Measurements from ENCODE around the gene EVA1B. TPM values are rescaled to one million over a fixed set of nuclear protein-coding genes. Genes with fewer than 3 reads are reported as not detected.
A peak's percentile ranks its signal among the peaks of the same experiment; 100 is the strongest.

Gene EVA1B, protein sequence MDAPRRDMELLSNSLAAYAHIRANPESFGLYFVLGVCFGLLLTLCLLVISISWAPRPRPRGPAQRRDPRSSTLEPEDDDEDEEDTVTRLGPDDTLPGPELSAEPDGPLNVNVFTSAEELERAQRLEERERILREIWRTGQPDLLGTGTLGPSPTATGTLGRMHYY
- 35.3 and 37.7 TPM in 2 replicates for polyA plus RNA-seq (2013)

DNA sequence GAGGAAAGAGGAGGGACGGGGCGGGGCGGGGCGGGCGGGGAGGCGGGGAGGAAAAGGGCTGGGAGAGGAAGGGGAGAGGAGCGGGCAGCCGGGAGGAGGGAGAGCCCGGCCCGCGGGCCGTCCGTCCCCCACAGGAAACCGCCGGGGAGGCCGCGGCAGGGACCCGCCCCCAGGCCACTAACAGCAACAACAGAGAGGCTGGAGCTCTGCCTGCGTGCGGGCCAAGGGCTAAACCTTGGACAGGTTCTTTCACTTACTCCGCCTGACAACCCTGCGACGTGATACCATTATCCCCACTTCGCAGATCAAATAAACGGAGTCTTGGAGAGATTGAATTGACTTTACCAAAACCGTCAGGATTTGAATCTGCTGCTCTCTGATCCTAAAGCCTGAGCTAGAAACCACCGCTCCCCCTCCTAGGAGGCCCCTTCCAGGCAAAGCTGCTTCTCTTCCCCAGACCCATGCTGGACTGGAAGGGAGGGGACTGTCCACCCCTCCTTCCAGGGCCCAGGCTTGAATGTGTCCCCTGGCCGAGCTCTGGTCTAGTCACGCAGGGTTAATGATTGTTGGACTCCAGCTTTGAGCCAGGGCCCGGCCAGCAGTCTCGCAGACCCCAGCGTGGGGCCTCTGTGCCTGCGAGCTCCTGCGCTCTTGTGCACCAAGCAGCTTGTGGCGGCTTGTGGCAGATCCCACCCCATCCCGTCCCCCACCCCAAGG lies at the start of gene EVA1B:
Gene EVA1B (minus strand): TSS at position 10 of the 717 bp plus-strand sequence. CDS start 608 bp downstream, outside the sequence.
- peak within 1 kb of the TSS; percentile 52 for H2BK5ac ChIP-seq (ENCODE audit: low read depth, low read length, poor library complexity)
- H2AFZ ChIP-seq (ENCODE audit: insufficient read depth, low read length, poor library complexity), result peak within 1 kb of the TSS; percentile 84
- peak within 1 kb of the TSS; percentile 82 for H3K4ac ChIP-seq (ENCODE audit: low read depth, low read length)
- peak within 1 kb of the TSS; percentile 73 for H3K4me3 ChIP-seq (ENCODE audit: low read depth, low read length)
- peak within 1 kb of the TSS; percentile 46 for H3K14ac ChIP-seq (ENCODE audit: low read length)
- peak within 1 kb of the TSS; percentile 90 for H4K91ac ChIP-seq (ENCODE audit: low read depth, low read length)
- no CpG with 5 or more reads among the region's 36 CpGs for WGBS (ENCODE audit: extremely low coverage, insufficient coverage, insufficient read length)
- peak within 1 kb of the TSS; percentile 50 for H3K9ac ChIP-seq (ENCODE audit: low read length)
- H3K18ac ChIP-seq (ENCODE audit: low read length), result peak within 1 kb of the TSS; percentile 34
- no peaks in the 10 kb centered on the region for H3K27me3 ChIP-seq (ENCODE audit: insufficient read depth, low read length)
- peak within 1 kb of the TSS; percentile 25 for H2AK5ac ChIP-seq (ENCODE audit: low read length)
- H3K36me3 ChIP-seq (ENCODE audit: control insufficient read depth in 1 of 2, insufficient read depth in 2 of 2, low read length in 2 of 2), result peaks cover 0 to 3% of the 10 kb centered on the region in 2 experiments
- H3K4me2 ChIP-seq (ENCODE audit: low read length), result peak within 1 kb of the TSS; percentile 80
- H3K79me1 ChIP-seq (ENCODE audit: low read length), result peaks cover 23% of the 10 kb centered on the region
- peaks cover 40 to 45% of the 10 kb centered on the region in 2 experiments for H3K4me1 ChIP-seq (ENCODE audit: control insufficient read depth in 1 of 2, insufficient read depth in 2 of 2, low read length in 2 of 2)
- H2BK12ac ChIP-seq (ENCODE audit: low read length), result no peak within 1 kb of the TSS
- peaks cover 2% of the 10 kb centered on the region for H3K9me3 ChIP-seq (ENCODE audit: insufficient read depth, low read depth, low read length)
- peak within 1 kb of the TSS; percentile 23 for H4K12ac ChIP-seq (ENCODE audit: low read depth, low read length)
- peak; percentile 81 to 86 for DNase-seq
- H3K23ac ChIP-seq (ENCODE audit: low read length), result no peak within 1 kb of the TSS
- H3K79me2 ChIP-seq (ENCODE audit: control insufficient read depth, insufficient read depth, low read length, poor library complexity), result peaks cover 8% of the 10 kb centered on the region
- peak within 1 kb of the TSS; percentile 36 for H3K27ac ChIP-seq (ENCODE audit: low read depth, low read length)
- H4K8ac ChIP-seq (ENCODE audit: low read depth, low read length), result peak within 1 kb of the TSS; percentile 81
- H2BK120ac ChIP-seq (ENCODE audit: insufficient read depth, low read length, poor library complexity), result peak within 1 kb of the TSS; percentile 21

DNA sequence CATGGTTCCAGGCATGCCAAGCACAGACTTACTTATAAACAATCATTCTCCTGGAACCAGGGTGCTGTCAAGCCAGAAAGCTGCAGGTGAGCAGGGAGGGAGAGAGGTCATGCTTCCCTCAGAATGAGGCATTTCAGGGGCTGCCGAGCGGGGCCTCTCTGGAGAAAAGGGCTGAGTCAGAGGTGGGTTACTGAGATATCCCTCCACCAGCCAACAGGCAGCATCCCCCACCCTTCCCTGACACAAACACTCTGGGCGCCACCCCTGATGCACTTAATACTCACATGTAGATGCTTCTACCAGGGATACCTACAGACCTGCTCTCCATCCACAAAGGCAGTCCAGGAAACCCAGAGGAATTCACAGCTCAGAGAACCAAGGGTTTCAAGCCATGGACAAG lies 49.2 kb upstream of the EVA1B start:
- no CpG with 5 or more reads among the region's 3 CpGs for WGBS (ENCODE audit: extremely low coverage, insufficient coverage, insufficient read length)
- Histone ChIP-seq H3K27ac (ENCODE audit: low read depth, low read length) (peak overlapping the region; percentile 76), H4K12ac (ENCODE audit: low read depth, low read length) (no peak overlapping the region)

GRCh38 chr1:36369061-36369861 lies 45.8 kb upstream of the EVA1B start:
- Histone ChIP-seq H3K14ac (ENCODE audit: low read length) (no peak overlapping the region), H3K4me3 (ENCODE audit: low read depth, low read length) (no peak overlapping the region), H3K4me1 (ENCODE audit: control insufficient read depth in 1 of 2, insufficient read depth in 2 of 2, low read length in 2 of 2) (peaks cover 16% of the 10 kb centered on the region in 2 experiments), H4K12ac (ENCODE audit: low read depth, low read length) (no peak overlapping the region), H3K4ac (ENCODE audit: low read depth, low read length) (no peak overlapping the region), H2BK120ac (ENCODE audit: insufficient read depth, low read length, poor library complexity) (no peak overlapping the region), H2AK5ac (ENCODE audit: low read length) (no peak overlapping the region), H3K18ac (ENCODE audit: low read length) (no peak overlapping the region), H3K36me3 (ENCODE audit: control insufficient read depth in 1 of 2, insufficient read depth in 2 of 2, low read length in 2 of 2) (peaks cover 19 to 20% of the 10 kb centered on the region in 2 experiments), H3K9ac (ENCODE audit: low read length) (no peak overlapping the region), H2BK5ac (ENCODE audit: low read depth, low read length, poor library complexity) (no peak overlapping the region), H3K9me3 (ENCODE audit: insufficient read depth, low read depth, low read length) (no peaks in the 10 kb centered on the region), H3K79me2 (ENCODE audit: control insufficient read depth, insufficient read depth, low read length, poor library complexity) (peaks cover 4% of the 10 kb centered on the region), H4K91ac (ENCODE audit: low read depth, low read length) (no peak overlapping the region), H3K23ac (ENCODE audit: low read length) (no peak overlapping the region), H3K27me3 (ENCODE audit: insufficient read depth, low read length) (no peaks in the 10 kb centered on the region), H4K8ac (ENCODE audit: low read depth, low read length) (no peak overlapping the region), H3K79me1 (ENCODE audit: low read length) (peaks cover 5% of the 10 kb centered on the region), H2AFZ (ENCODE audit: insufficient read depth, low read length, poor library complexity) (no peak overlapping the region), H2BK12ac (ENCODE audit: low read length) (no peak overlapping the region), H3K27ac (ENCODE audit: low read depth, low read length) (no peak overlapping the region), H3K4me2 (ENCODE audit: low read length) (no peak overlapping the region)
- peak; percentile 72 to 90 for DNase-seq
- no CpG with 5 or more reads among the region's 7 CpGs for WGBS (ENCODE audit: extremely low coverage, insufficient coverage, insufficient read length)

More for the DNA sequence above, 49.2 kb upstream of the EVA1B start:
- no peaks in the 10 kb centered on the region for H3K9me3 ChIP-seq (ENCODE audit: insufficient read depth, low read depth, low read length)
- H3K14ac ChIP-seq (ENCODE audit: low read length), result no peak overlapping the region
- H3K27me3 ChIP-seq (ENCODE audit: insufficient read depth, low read length), result no peaks in the 10 kb centered on the region
- H4K91ac ChIP-seq (ENCODE audit: low read depth, low read length), result peak overlapping the region; percentile 4
- no peak overlapping the region for H3K4me2 ChIP-seq (ENCODE audit: low read length)
- no peak overlapping the region for H3K9ac ChIP-seq (ENCODE audit: low read length)
- no peak overlapping the region for H2BK12ac ChIP-seq (ENCODE audit: low read length)
- no peak overlapping the region for H2BK5ac ChIP-seq (ENCODE audit: low read depth, low read length, poor library complexity)
- no peak overlapping the region for H4K8ac ChIP-seq (ENCODE audit: low read depth, low read length)
- peaks cover 27 to 34% of the 10 kb centered on the region in 2 experiments for H3K4me1 ChIP-seq (ENCODE audit: control insufficient read depth in 1 of 2, insufficient read depth in 2 of 2, low read length in 2 of 2)
- peaks cover 5% of the 10 kb centered on the region for H3K79me2 ChIP-seq (ENCODE audit: control insufficient read depth, insufficient read depth, low read length, poor library complexity)
- no peak overlapping the region for H2BK120ac ChIP-seq (ENCODE audit: insufficient read depth, low read length, poor library complexity)
- H2AFZ ChIP-seq (ENCODE audit: insufficient read depth, low read length, poor library complexity), result no peak overlapping the region
- peaks cover 13% of the 10 kb centered on the region in 2 experiments for H3K36me3 ChIP-seq (ENCODE audit: control insufficient read depth in 1 of 2, insufficient read depth in 2 of 2, low read length in 2 of 2)
- no peak for DNase-seq
- no peak overlapping the region for H3K4me3 ChIP-seq (ENCODE audit: low read depth, low read length)
- H3K23ac ChIP-seq (ENCODE audit: low read length), result no peak overlapping the region
- H3K18ac ChIP-seq (ENCODE audit: low read length), result peak overlapping the region; percentile 17
- H3K79me1 ChIP-seq (ENCODE audit: low read length), result peaks cover 9% of the 10 kb centered on the region
- H2AK5ac ChIP-seq (ENCODE audit: low read length), result no peak overlapping the region
- H3K4ac ChIP-seq (ENCODE audit: low read depth, low read length), result no peak overlapping the region

- H3K4me2 ChIP-seq (ENCODE audit: low read length), result no peak overlapping the region
- H3K27ac ChIP-seq (ENCODE audit: low read depth, low read length), result no peak overlapping the region
- H3K4me3 ChIP-seq (ENCODE audit: low read depth, low read length), result no peak overlapping the region
- no peak overlapping the region for H4K12ac ChIP-seq (ENCODE audit: low read depth, low read length)
- peaks cover 2% of the 10 kb centered on the region for H3K79me2 ChIP-seq (ENCODE audit: control insufficient read depth, insufficient read depth, low read length, poor library complexity)
- no peaks in the 10 kb centered on the region for H3K79me1 ChIP-seq (ENCODE audit: low read length)
- H2AFZ ChIP-seq (ENCODE audit: insufficient read depth, low read length, poor library complexity), result no peak overlapping the region
- peaks cover 4 to 5% of the 10 kb centered on the region in 2 experiments for H3K4me1 ChIP-seq (ENCODE audit: control insufficient read depth in 1 of 2, insufficient read depth in 2 of 2, low read length in 2 of 2)
- H3K23ac ChIP-seq (ENCODE audit: low read length), result no peak overlapping the region
- peaks cover 20 to 21% of the 10 kb centered on the region in 2 experiments for H3K36me3 ChIP-seq (ENCODE audit: control insufficient read depth in 1 of 2, insufficient read depth in 2 of 2, low read length in 2 of 2)
- no peak overlapping the region for H3K4ac ChIP-seq (ENCODE audit: low read depth, low read length)
- H2AK5ac ChIP-seq (ENCODE audit: low read length), result no peak overlapping the region
- H3K9ac ChIP-seq (ENCODE audit: low read length), result no peak overlapping the region
- H2BK5ac ChIP-seq (ENCODE audit: low read depth, low read length, poor library complexity), result no peak overlapping the region
- H4K8ac ChIP-seq (ENCODE audit: low read depth, low read length), result no peak overlapping the region
- H2BK120ac ChIP-seq (ENCODE audit: insufficient read depth, low read length, poor library complexity), result no peak overlapping the region
- no peak overlapping the region for H3K18ac ChIP-seq (ENCODE audit: low read length)
- H3K9me3 ChIP-seq (ENCODE audit: insufficient read depth, low read depth, low read length), result no peaks in the 10 kb centered on the region
- no peak for DNase-seq
- H2BK12ac ChIP-seq (ENCODE audit: low read length), result no peak overlapping the region
- H3K27me3 ChIP-seq (ENCODE audit: insufficient read depth, low read length), result no peaks in the 10 kb centered on the region
- no peak overlapping the region for H3K14ac ChIP-seq (ENCODE audit: low read length)
- H4K91ac ChIP-seq (ENCODE audit: low read depth, low read length), result no peak overlapping the region
- no CpG with 5 or more reads among the region's 4 CpGs for WGBS (ENCODE audit: extremely low coverage, insufficient coverage, insufficient read length)
Measured at GRCh38 chr1:36367798-36368197, 44.4 kb upstream of the EVA1B start.

All from trophoblast cell (in vitro differentiated cells and primary cell).